H1 (cell line): ENCODE results near the gene ZNF518B.

ENCODE experiments used
- ASH2L ChIP-seq: fragments of 200-600, 300-600 bp; sonication (generic); IDR thresholded peaks from one replicate; pipeline ENCODE4 v1.7.1; 2017; ENCODE audit warnings: low read length
- CHD1 ChIP-seq: IDR thresholded peaks from 2 replicates; pipeline ENCODE4 v1.6.1; 2012; ENCODE audit warnings: low read depth, low read length, improper control_type of control experiment
- CTCF ChIP-seq, 3 experiments: IDR thresholded peaks; 1 replicate in 2 of 3; 2 replicates in 1 of 3; pipeline versions ENCODE4 v1.5.1 to v1.6.1; 2011; ENCODE audit warnings: low read length in 3 of 3, mild to moderate bottlenecking in 3 of 3, inconsistent platforms in 2 of 3, low read depth in 1 of 3, moderate library complexity in 1 of 3; ENCODE audit not compliant: insufficient read depth in 1 of 3; ENCODE audit errors: control extremely low read depth in 1 of 3
- EP300 ChIP-seq, 2 experiments: IDR thresholded peaks; 1 replicate in 1 of 2; 2 replicates in 1 of 2; pipeline ENCODE4 v1.6.1; 2011 to 2012; ENCODE audit warnings: low read depth in 2 of 2, low read length in 2 of 2, mild to moderate bottlenecking in 2 of 2, borderline replicate concordance in 1 of 2, inconsistent platforms in 1 of 2, moderate library complexity in 1 of 2
- EZH2 ChIP-seq: fragments of 200-600 bp; sonication (generic); IDR thresholded peaks from 2 replicates; pipeline ENCODE4 v1.7.1; 2012; ENCODE audit warnings: low read depth, mild to moderate bottlenecking, moderate library complexity, low read length, inconsistent platforms; ENCODE audit not compliant: severe bottlenecking
- NRF1 ChIP-seq: IDR thresholded peaks from 2 replicates; pipeline ENCODE4 v1.6.1; 2011; ENCODE audit warnings: mild to moderate bottlenecking, low read depth, low read length, improper control_type of control experiment
- POLR2A ChIP-seq, 2 experiments: IDR thresholded peaks; 1 replicate in 1 of 2; 2 replicates in 1 of 2; pipeline ENCODE4 v1.6.1; 2011; ENCODE audit warnings: low read depth in 2 of 2, low read length in 2 of 2, mild to moderate bottlenecking in 2 of 2; ENCODE audit errors: control extremely low read depth in 1 of 2
- POLR2AphosphoS5 ChIP-seq: IDR thresholded peaks from 2 replicates; pipeline ENCODE4 v1.6.1; 2011; ENCODE audit warnings: low read depth, low read length
- RNF2 ChIP-seq: fragments of 200-900, 300-1000 bp; sonication (generic); IDR thresholded peaks from 2 replicates; pipeline ENCODE4 v1.7.1; 2016; ENCODE audit warnings: borderline replicate concordance, low read depth, mild to moderate bottlenecking, antibody characterized with exemption, low read length; ENCODE audit not compliant: poor library complexity, severe bottlenecking; ENCODE audit errors: missing control alignments
- SIX5 ChIP-seq: IDR thresholded peaks from 2 replicates; pipeline ENCODE4 v1.6.1; 2011; ENCODE audit warnings: mild to moderate bottlenecking, low read depth, low read length
- SP1 ChIP-seq: IDR thresholded peaks from 2 replicates; pipeline ENCODE4 v1.6.1; 2011; ENCODE audit warnings: low read depth, low read length

GRCh38 chr4:10482913-10483312 lies 25.7 kb upstream of the ZNF518B start:
- TF ChIP-seq CTCF (IDR thresholded peaks at IDR 0.05; ENCODE audit: control extremely low read depth in 1 of 3, insufficient read depth in 1 of 3, low read depth in 1 of 3, low read length in 3 of 3) = no peak
- no peak for TF ChIP-seq RNF2
- TF ChIP-seq ASH2L = no peak
- no peak for TF ChIP-seq EP300 (IDR thresholded peaks at IDR 0.05; ENCODE audit: borderline replicate concordance in 1 of 2, low read depth in 2 of 2, low read length in 2 of 2)
- no peak for TF ChIP-seq SIX5
- no peak for TF ChIP-seq POLR2A (IDR thresholded peaks at IDR 0.05; ENCODE audit: control extremely low read depth in 1 of 2, low read depth in 2 of 2, low read length in 2 of 2)
- no peak for TF ChIP-seq SP1
- no peak for TF ChIP-seq CHD1
- TF ChIP-seq POLR2AphosphoS5 = no peak
- no peak for TF ChIP-seq NRF1
- TF ChIP-seq EZH2 = no peak
